NCI-H2029 treated with DMSO at 0.1 percent for 48 hours (cell line): ENCODE data around the gene BECN2.

Experiments
- DNase-seq: peaks from one replicate; lab custom pipeline; 2025; lab: John Stamatoyannopoulos, UW

The BECN2 gene

GRCh38 chr1:241957692-241958494 lies at the start of gene BECN2:
Gene BECN2, plus strand, starts transcription at chr1:241957767. Its CDS starts 0 bp downstream, at chr1:241957767.
- no peak for DNase-seq

GRCh38 chr1:241916196-241916595 lies 41.4 kb upstream of the BECN2 start:
- no peak for DNase-seq

- no peak for DNase-seq
These were observed 40.1 kb upstream of the BECN2 start for GRCh38 chr1:241917487-241917886.

- DNase-seq: no peak
These were observed 38.7 kb upstream of the BECN2 start for GRCh38 chr1:241918879-241919278.

GRCh38 chr1:241924080-241924808 lies 33.3 kb upstream of the BECN2 start:
- DNase-seq: no peak

- no peak for DNase-seq
These were observed 31.4 kb upstream of the BECN2 start for GRCh38 chr1:241926141-241926540.

- DNase-seq: no peak
These were observed 30.2 kb upstream of the BECN2 start for GRCh38 chr1:241927321-241927720.

GRCh38 chr1:241932845-241933244 lies 24.7 kb upstream of the BECN2 start:
- DNase-seq: no peak

GRCh38 chr1:241934201-241934848 lies 23.2 kb upstream of the BECN2 start:
- DNase-seq: no peak

GRCh38 chr1:241934866-241935265 lies 22.7 kb upstream of the BECN2 start:
- DNase-seq: no peak

- no peak for DNase-seq
These were observed 17.8 kb upstream of the BECN2 start for GRCh38 chr1:241939798-241940197.

GRCh38 chr1:241942738-241943137 lies 14.8 kb upstream of the BECN2 start:
- no peak for DNase-seq

- DNase-seq: no peak
These were observed 13.3 kb upstream of the BECN2 start for GRCh38 chr1:241944300-241944699.

- no peak for DNase-seq
These were observed 10.2 kb upstream of the BECN2 start for GRCh38 chr1:241947354-241947753.

- DNase-seq: no peak
These were observed 7.2 kb upstream of the BECN2 start for GRCh38 chr1:241950390-241950789.

GRCh38 chr1:241962153-241962552 lies 4.6 kb downstream of the BECN2 start:
- no peak for DNase-seq

GRCh38 chr1:241963722-241964121 lies 6.2 kb downstream of the BECN2 start:
- DNase-seq: no peak

- no peak for DNase-seq
These were observed 7.1 kb downstream of the BECN2 start for GRCh38 chr1:241964550-241965282.

GRCh38 chr1:241968611-241969010 lies 11.0 kb downstream of the BECN2 start:
- no peak for DNase-seq

- no peak for DNase-seq
These were observed 15.3 kb downstream of the BECN2 start for GRCh38 chr1:241972703-241973369.

- DNase-seq: no peak
These were observed 18.7 kb downstream of the BECN2 start for GRCh38 chr1:241976229-241976628.

- DNase-seq: no peak
These were observed 21.5 kb downstream of the BECN2 start for GRCh38 chr1:241979071-241979470.
